Measurements from ENCODE around the gene SLC23A2. TPM values are rescaled to one million over a fixed set of nuclear protein-coding genes. Genes with fewer than 3 reads are reported as not detected.

Gene SLC23A2
- total and polyA plus RNA-seq, 4 donors = 9.1 to 48.4 (median 14.7) TPM

DNA sequence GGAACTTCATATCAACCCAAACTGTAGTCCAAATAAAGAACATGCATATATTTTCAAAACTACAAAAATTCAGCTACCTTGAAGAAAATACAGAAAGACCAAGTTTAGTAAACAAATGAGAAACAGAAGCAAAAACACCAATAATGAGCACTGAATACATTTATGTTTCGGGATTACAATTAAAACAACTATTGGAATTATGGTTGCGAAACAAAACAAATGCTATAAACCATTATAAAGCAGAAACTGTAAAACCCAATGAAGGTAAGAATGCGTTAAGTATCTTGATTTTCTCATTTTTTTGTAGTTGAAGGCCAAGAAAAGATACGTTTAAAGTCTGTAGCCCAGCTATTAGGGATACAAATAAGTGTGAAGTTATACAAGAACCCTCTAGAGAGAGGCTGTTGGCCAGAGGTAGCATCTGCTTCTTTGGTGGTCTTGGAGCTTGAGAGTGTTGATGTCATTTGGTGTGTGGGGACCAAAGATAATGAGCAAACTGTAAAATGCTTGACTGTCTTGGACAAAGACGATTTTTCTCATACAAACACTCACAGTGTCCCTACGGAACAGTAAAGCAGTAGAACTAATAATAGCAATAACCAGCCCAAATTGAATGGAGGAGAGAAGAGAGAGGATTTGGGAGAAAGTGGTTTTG is 168.1 kb downstream of the SLC23A2 start:
- 87% methylated on average over 6 of the region's 6 CpGs for WGBS
- Histone ChIP-seq H3K9me3 (ENCODE audit: control insufficient read depth in 4 of 4, low read length in 3 of 4) (no peaks in the 10 kb centered on the region), H3K27me3 (ENCODE audit: control insufficient read depth in 4 of 4, insufficient read depth in 4 of 4, low read length in 3 of 4) (peaks cover 0 to 2% (median 0%) of the 10 kb centered on the region in 4 donors), H3K27ac (ENCODE audit: low read depth in 1 of 2, low read length in 2 of 2) (no peak overlapping the region), H3K4me3 (ENCODE audit: low read depth in 1 of 3, low read length in 3 of 3) (no peak overlapping the region), H3K4me1 (ENCODE audit: control insufficient read depth in 4 of 4, insufficient read depth in 4 of 4, low read length in 3 of 4) (no peaks in the 10 kb centered on the region), H3K36me3 (ENCODE audit: control insufficient read depth in 4 of 4, insufficient read depth in 3 of 4, low read depth in 1 of 4, low read length in 3 of 4) (no peaks in the 10 kb centered on the region), H3K9ac (ENCODE audit: low read depth in 1 of 2, low read length in 2 of 2) (no peak overlapping the region)
- TF ChIP-seq RXRA (IDR thresholded peaks at IDR 0.05) = no peak
- no peak for TF ChIP-seq JUND (IDR thresholded peaks at IDR 0.05)
- TF ChIP-seq YY1 (IDR thresholded peaks at IDR 0.05) = no peak
- TF ChIP-seq, protein P1, sequence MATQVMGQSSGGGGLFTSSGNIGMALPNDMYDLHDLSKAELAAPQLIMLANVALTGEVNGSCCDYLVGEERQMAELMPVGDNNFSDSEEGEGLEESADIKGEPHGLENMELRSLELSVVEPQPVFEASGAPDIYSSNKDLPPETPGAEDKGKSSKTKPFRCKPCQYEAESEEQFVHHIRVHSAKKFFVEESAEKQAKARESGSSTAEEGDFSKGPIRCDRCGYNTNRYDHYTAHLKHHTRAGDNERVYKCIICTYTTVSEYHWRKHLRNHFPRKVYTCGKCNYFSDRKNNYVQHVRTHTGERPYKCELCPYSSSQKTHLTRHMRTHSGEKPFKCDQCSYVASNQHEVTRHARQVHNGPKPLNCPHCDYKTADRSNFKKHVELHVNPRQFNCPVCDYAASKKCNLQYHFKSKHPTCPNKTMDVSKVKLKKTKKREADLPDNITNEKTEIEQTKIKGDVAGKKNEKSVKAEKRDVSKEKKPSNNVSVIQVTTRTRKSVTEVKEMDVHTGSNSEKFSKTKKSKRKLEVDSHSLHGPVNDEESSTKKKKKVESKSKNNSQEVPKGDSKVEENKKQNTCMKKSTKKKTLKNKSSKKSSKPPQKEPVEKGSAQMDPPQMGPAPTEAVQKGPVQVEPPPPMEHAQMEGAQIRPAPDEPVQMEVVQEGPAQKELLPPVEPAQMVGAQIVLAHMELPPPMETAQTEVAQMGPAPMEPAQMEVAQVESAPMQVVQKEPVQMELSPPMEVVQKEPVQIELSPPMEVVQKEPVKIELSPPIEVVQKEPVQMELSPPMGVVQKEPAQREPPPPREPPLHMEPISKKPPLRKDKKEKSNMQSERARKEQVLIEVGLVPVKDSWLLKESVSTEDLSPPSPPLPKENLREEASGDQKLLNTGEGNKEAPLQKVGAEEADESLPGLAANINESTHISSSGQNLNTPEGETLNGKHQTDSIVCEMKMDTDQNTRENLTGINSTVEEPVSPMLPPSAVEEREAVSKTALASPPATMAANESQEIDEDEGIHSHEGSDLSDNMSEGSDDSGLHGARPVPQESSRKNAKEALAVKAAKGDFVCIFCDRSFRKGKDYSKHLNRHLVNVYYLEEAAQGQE (IDR thresholded peaks at IDR 0.05) = no peak
- no peak for TF ChIP-seq HNF4G (IDR thresholded peaks at IDR 0.05)
- DNase-seq (ENCODE audit: low spot score) = no peak

DNA sequence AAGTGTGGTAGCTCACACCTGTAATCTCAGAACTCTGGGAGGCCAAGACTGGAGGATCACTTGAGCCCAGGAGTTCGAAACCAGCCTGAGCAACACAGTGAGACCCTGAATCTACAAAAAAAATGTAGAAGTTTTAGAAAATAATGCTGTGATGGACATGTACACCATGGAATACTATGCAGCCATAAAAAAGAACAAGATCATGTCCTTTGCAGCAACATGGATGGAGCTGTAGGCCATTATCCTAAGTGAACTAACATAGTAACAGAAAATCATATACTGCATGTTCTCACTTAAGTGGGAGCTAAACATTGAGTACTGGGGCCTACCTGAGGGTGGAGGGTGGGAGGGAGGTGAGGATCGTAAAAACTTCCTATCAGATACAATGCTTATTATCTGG is 168.8 kb downstream of the SLC23A2 start:
- Histone ChIP-seq H3K27me3 (ENCODE audit: control insufficient read depth in 4 of 4, insufficient read depth in 4 of 4, low read length in 3 of 4) (peaks cover 0 to 2% (median 0%) of the 10 kb centered on the region in 4 donors), H3K36me3 (ENCODE audit: control insufficient read depth in 4 of 4, insufficient read depth in 3 of 4, low read depth in 1 of 4, low read length in 3 of 4) (no peaks in the 10 kb centered on the region), H3K9ac (ENCODE audit: low read depth in 1 of 2, low read length in 2 of 2) (no peak overlapping the region), H3K27ac (ENCODE audit: low read depth in 1 of 2, low read length in 2 of 2) (no peak overlapping the region), H3K4me1 (ENCODE audit: control insufficient read depth in 4 of 4, insufficient read depth in 4 of 4, low read length in 3 of 4) (no peaks in the 10 kb centered on the region), H3K4me3 (ENCODE audit: low read depth in 1 of 3, low read length in 3 of 3) (no peak overlapping the region), H3K9me3 (ENCODE audit: control insufficient read depth in 4 of 4, low read length in 3 of 4) (no peaks in the 10 kb centered on the region)
- DNase-seq (ENCODE audit: low spot score) = no peak
- 89% methylated on average over 2 of the region's 2 CpGs for WGBS
- TF ChIP-seq JUND (IDR thresholded peaks at IDR 0.05) (no peak), HNF4G (IDR thresholded peaks at IDR 0.05) (no peak), FOXA2 (IDR thresholded peaks at IDR 0.05) (no peak), EGR1 (IDR thresholded peaks at IDR 0.05; ENCODE audit: low read depth in 2 of 2) (no peak), TAF1 (conservative IDR thresholded peaks at IDR 0.05) (no peak), NR2F2 (IDR thresholded peaks at IDR 0.05) (no peak), RXRA (IDR thresholded peaks at IDR 0.05) (no peak), YY1 (IDR thresholded peaks at IDR 0.05) (no peak), GABPA (IDR thresholded peaks at IDR 0.05 in 1 of 2, conservative IDR thresholded peaks at IDR 0.05 in 1 of 2) (no peak), SP1 (IDR thresholded peaks at IDR 0.05) (no peak), HNF4A (conservative IDR thresholded peaks at IDR 0.05) (no peak), RAD21 (IDR thresholded peaks at IDR 0.05) (no peak)
- TF ChIP-seq, protein P2, sequence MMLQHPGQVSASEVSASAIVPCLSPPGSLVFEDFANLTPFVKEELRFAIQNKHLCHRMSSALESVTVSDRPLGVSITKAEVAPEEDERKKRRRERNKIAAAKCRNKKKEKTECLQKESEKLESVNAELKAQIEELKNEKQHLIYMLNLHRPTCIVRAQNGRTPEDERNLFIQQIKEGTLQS (IDR thresholded peaks at IDR 0.05) = no peak
- TF ChIP-seq, protein P1 (IDR thresholded peaks at IDR 0.05) = no peak
- TF ChIP-seq, protein P3, sequence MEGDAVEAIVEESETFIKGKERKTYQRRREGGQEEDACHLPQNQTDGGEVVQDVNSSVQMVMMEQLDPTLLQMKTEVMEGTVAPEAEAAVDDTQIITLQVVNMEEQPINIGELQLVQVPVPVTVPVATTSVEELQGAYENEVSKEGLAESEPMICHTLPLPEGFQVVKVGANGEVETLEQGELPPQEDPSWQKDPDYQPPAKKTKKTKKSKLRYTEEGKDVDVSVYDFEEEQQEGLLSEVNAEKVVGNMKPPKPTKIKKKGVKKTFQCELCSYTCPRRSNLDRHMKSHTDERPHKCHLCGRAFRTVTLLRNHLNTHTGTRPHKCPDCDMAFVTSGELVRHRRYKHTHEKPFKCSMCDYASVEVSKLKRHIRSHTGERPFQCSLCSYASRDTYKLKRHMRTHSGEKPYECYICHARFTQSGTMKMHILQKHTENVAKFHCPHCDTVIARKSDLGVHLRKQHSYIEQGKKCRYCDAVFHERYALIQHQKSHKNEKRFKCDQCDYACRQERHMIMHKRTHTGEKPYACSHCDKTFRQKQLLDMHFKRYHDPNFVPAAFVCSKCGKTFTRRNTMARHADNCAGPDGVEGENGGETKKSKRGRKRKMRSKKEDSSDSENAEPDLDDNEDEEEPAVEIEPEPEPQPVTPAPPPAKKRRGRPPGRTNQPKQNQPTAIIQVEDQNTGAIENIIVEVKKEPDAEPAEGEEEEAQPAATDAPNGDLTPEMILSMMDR (IDR thresholded peaks at IDR 0.05; ENCODE audit: low read depth, low read length, missing input control) = no peak
- TF ChIP-seq, protein P4, sequence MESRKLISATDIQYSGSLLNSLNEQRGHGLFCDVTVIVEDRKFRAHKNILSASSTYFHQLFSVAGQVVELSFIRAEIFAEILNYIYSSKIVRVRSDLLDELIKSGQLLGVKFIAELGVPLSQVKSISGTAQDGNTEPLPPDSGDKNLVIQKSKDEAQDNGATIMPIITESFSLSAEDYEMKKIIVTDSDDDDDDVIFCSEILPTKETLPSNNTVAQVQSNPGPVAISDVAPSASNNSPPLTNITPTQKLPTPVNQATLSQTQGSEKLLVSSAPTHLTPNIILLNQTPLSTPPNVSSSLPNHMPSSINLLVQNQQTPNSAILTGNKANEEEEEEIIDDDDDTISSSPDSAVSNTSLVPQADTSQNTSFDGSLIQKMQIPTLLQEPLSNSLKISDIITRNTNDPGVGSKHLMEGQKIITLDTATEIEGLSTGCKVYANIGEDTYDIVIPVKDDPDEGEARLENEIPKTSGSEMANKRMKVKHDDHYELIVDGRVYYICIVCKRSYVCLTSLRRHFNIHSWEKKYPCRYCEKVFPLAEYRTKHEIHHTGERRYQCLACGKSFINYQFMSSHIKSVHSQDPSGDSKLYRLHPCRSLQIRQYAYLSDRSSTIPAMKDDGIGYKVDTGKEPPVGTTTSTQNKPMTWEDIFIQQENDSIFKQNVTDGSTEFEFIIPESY (IDR thresholded peaks at IDR 0.05) = no peak
- TF ChIP-seq, protein P5, sequence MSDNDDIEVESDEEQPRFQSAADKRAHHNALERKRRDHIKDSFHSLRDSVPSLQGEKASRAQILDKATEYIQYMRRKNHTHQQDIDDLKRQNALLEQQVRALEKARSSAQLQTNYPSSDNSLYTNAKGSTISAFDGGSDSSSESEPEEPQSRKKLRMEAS (IDR thresholded peaks at IDR 0.05) = no peak

Data from liver (tissue), 9 donors.